Femur (tissue), 1 donor: ENCODE measurements around the gene RBPJ.
"Not testable (repeated sequence)": the region's sequence is repeated elsewhere in the genome, so short reads cannot be mapped to it uniquely, and the experiment has no call there.

Source experiments
- DNase-seq: peaks from one replicate; pipeline ENCODE4 v3.0.0-alpha.2; 2017

The RBPJ gene

GRCh38 chr4:26343038-26343398 is 22.2 kb downstream of the RBPJ start:
- DNase-seq, result no peak

- DNase-seq, result no peak
Observed at GRCh38 chr4:26344901-26345564, 24.2 kb downstream of the RBPJ start.

GRCh38 chr4:26345565-26345938 is 24.7 kb downstream of the RBPJ start:
- DNase-seq, result no peak

- DNase-seq, result no peak
Observed at GRCh38 chr4:26346203-26346620, 25.4 kb downstream of the RBPJ start.

GRCh38 chr4:26349496-26349895 is 28.7 kb downstream of the RBPJ start:
- no peak for DNase-seq

GRCh38 chr4:26351685-26352084 is 30.9 kb downstream of the RBPJ start:
- no peak for DNase-seq

GRCh38 chr4:26354491-26354890 is 33.7 kb downstream of the RBPJ start:
- DNase-seq, result no peak

- no peak for DNase-seq
Observed at GRCh38 chr4:26355392-26356052, 34.7 kb downstream of the RBPJ start.

GRCh38 chr4:26356081-26356501 is 35.3 kb downstream of the RBPJ start:
- no peak for DNase-seq

GRCh38 chr4:26359521-26359920 is 38.7 kb downstream of the RBPJ start:
- not testable (repeated sequence) for DNase-seq

GRCh38 chr4:26360273-26360672 is 39.5 kb downstream of the RBPJ start:
- DNase-seq, result no peak

GRCh38 chr4:26360864-26361263 is 40.0 kb downstream of the RBPJ start:
- DNase-seq, result no peak

GRCh38 chr4:26361297-26361696 is 40.5 kb downstream of the RBPJ start:
- DNase-seq, result no peak

- DNase-seq, result no peak
Observed at GRCh38 chr4:26362745-26363439, 42.1 kb downstream of the RBPJ start.

- DNase-seq, result no peak
Observed at GRCh38 chr4:26365537-26366150, 44.8 kb downstream of the RBPJ start.

GRCh38 chr4:26367811-26368210 is 47.0 kb downstream of the RBPJ start:
- no peak for DNase-seq

- no peak for DNase-seq
Observed at GRCh38 chr4:26368685-26369084, 47.9 kb downstream of the RBPJ start.

GRCh38 chr4:26369132-26369531 is 48.3 kb downstream of the RBPJ start:
- DNase-seq, result no peak

- no peak for DNase-seq
Observed at GRCh38 chr4:26369581-26369980, 48.8 kb downstream of the RBPJ start.

- DNase-seq, result no peak
Observed at GRCh38 chr4:26372076-26372475, 51.3 kb downstream of the RBPJ start.

GRCh38 chr4:26372525-26373172 is 51.8 kb downstream of the RBPJ start:
- DNase-seq, result peak; percentile 33

- peak; percentile 30 for DNase-seq
Observed at GRCh38 chr4:26375551-26375950, 54.7 kb downstream of the RBPJ start.
